HG03354 (cell line): ENCODE measurements around the gene ZFYVE27.
"Not testable (repeated sequence)": the region's sequence is repeated elsewhere in the genome, so short reads cannot be mapped to it uniquely, and the experiment has no call there.

Source experiments
- ATAC-seq: cut with Tn5 transposase; IDR thresholded peaks from one replicate; pipeline ENCODE4 v1.9.1; 2021; ENCODE audit warnings: mild to moderate bottlenecking; ENCODE audit not compliant: unreplicated experiment, poor library complexity, severe bottlenecking

Gene ZFYVE27

GRCh38 chr10:97736902-97737769 is at the start of gene ZFYVE27:
Gene ZFYVE27, plus strand, starts transcription at chr10:97737128. Its CDS starts 1,350 bp downstream, at chr10:97738478.
- ATAC-seq = peak; percentile 89

DNA sequence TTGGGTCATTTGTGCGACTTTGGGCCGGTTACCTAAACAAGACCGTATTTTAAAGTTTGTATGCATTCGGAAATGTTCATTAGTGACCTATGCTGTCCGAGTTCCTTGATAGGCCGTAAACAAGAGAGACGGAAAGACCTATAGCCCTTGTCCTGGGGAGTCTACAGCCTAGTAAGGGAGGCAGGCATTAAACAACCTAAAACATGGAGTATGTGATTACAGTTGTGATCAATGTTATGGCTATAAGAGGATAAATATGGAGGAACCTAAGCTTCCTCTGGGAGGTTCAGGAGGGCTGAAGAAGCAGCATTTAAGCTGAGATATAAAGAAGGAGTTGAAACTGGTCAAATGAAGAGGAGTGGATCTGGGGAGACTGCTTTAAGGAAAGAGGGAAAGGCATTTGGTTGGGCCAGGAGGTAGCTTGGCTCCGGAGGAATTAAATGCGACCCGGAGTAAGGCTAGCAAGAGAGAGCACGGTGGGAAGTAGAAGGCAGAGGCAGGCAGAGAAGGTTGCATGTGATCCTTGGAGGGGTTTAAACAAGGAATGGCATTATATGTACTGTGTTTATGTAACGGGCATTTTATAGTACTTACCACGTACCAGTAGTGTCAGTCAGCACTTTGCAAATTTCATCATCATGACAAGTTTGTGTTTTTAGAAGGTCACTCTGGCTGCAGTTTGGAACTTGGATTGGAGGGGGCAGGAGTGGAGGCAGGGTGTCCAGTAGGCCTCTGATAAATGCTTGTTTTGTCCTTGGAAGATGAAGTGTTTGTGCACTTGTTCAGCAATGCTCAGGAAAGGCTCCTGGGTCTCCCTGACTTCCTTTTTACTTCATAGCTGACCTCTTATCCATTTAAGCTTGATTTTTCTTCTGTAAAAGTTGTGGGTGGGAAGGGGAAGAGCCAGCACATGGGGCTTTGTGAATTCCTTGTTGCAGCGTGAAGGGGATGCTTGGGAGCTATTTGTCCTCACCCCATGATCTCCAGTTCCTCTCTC is 48.8 kb upstream of the ZFYVE27 start:
- no peak for ATAC-seq

GRCh38 chr10:97689559-97690020 is 47.3 kb upstream of the ZFYVE27 start:
- no peak for ATAC-seq

DNA sequence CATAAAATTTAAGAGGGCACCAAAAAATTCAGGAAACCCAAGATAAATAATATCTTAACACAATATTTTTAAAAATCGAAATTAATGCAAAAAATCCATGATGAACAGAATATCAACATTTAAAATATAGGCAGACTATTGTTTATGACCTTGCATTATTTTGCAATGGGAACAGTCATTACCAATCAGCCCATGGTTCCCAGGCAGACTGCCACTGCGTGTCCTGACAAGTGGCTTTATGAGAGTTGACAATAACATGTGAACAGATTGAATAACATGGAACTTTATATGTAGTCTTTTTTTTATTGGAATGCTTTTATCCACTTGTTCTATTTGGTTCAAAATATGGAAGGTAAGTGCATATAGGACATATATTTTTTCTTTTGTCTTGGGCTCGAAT is 46.8 kb upstream of the ZFYVE27 start:
- no peak for ATAC-seq

DNA sequence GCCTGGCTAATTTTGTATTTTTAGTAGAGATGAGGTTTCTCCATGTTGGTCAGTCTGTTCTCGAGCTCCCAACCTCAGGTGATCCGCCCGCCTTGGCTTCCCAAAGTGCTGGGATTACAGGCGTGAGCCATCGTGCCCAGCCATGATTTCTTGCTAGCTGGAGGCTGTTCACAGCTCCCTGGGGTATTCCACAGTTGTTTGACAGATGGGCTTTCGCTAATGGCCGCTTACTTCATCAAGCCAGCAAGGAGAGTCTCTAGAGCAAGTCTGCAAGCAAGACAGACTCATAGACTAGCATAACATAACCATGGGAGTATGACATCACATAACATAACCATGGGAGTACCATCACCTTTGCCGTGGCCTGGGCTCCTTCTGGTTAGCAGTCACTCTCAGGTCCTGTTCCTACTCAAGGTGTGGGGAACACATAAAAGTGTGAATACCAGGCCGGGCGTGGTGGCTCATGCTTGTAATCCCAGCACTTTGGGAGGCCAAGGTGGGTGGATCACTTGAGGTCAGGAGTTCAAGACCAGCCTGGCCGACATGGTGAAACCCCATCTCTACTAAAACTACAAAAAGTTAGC is 38.8 kb upstream of the ZFYVE27 start:
- ATAC-seq = not testable (repeated sequence)

DNA sequence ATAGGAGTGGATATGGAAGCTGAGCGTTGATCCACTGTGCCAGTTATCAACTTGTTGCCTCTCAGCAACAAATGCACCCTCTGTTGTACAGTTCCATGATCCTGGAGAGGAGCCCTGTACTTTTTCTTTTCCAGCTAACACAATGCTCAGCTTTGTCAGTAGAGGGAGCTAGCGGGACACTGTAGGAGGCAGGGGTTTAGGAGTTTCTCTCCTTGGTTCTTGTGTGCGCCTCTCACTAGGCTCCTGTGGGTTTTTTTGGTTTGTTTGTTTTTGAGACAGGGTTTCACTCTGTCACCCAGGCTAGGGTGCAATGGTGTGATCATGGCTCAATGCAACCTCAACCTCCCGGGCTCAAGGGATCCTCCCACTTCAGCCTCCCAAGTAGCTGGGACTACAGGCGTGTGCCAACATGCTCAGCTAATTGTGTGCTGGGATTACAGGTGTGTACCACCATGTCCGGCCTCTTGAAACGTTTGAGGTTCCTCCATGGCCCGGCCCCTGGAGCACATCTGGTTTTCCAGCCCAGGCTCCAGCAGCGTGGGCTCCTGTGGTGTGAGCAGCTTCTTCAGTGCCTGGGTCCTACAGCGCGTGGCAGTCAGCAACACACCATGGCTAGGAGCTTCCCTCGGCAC is 35.4 kb upstream of the ZFYVE27 start:
- ATAC-seq = peak; percentile 78

DNA sequence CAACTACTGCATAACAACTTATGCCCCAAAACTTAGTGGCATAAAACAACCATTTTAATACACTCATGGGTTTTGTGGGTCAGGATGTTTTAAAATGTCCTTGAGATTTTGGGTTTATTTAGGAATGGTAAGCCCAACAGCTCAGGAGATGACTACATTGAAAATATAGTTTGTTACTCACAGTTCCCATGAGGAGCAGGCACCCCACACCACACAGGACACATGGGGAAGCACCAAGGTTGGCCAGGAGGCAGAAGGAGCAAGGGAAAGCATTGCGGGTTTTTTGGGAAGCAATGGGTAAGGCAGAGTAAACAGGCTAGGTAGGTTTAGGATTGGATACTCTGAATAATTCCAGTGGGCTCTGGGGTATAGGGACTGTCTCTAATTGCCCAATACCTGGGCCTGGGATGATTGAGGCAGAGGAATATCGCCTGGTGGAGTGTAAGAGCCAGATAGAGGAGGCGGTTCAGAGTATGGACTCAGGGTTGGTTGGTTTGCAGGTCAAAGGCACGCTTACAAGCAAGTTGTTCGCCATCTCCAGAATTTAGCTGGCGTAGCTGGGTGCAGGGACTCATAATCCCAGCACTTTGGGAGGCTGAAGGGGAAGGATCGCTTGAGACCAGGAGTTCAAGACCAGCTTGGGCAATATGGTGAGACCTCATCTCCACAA is 33.4 kb upstream of the ZFYVE27 start:
- ATAC-seq = no peak

DNA sequence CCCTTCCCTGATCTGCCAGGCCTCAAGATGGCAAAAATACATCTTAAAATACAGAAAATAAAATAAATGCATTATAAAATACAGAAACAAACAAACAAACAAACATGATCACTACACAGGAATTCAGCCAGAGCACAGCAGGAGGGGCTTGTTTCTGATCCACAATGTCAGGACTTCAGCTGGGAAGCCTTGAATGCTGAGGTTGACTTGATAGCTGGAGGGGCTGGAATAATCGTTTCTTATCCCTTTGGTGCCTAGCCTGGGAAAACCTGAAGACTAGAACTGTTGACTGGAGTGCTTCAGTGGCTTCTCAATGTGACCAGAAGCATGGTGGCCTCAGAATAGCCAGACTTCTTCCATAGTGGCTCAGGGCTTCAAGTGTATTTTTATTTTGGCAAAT is 32.6 kb upstream of the ZFYVE27 start:
- no peak for ATAC-seq

DNA sequence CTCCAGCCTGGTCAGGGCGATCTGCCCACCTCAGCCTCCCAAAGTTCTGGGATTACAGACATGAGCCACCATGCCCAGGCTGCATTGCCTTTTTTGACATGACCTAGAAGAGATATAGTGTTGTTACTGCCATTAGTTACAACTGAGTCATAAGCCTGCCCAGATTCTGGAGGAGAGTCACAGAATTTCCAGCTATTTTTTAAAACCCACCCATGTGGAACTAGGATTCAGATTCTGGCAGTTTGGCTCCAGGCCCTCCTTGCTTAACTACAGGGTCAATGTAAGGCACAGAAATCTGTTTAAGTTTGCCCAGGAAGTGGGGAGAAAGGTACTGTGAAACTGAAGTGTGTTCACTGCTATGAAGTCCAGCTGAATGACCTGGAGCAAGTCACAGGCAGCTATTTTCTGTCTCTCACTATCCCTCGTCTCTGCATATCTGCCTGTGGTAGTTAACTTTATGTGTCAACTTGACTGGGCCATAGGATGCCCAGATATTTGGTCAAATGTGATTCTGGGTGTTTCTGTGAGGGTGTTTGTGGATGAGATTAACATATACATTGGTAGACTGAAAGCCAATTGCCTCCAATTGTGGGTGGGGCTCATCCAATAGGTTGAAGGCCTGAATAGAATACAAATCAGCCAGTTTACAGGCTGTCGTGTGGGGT is 31.8 kb upstream of the ZFYVE27 start:
- ATAC-seq = no peak

- no peak for ATAC-seq
Measured at GRCh38 chr10:97707134-97707861, 29.6 kb upstream of the ZFYVE27 start.

DNA sequence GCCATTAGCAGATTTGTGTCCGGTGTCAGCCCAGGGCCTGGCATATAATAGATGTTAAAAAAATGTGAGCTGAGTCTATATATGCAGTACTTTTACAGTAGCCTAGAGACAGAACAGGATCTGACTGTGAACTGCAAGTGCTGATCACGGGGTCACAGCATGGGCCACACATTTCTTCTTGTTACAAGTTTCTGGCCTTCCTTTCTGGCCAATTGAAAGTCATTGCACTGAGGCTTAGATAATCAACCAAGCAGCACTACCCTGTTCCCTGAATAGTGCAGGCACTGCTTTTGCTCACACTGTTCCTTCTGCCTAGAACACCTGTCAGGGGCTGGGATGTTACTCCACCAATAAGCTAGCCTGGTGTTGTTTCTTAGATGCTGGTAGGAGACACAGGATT is 28.8 kb upstream of the ZFYVE27 start:
- no peak for ATAC-seq

DNA sequence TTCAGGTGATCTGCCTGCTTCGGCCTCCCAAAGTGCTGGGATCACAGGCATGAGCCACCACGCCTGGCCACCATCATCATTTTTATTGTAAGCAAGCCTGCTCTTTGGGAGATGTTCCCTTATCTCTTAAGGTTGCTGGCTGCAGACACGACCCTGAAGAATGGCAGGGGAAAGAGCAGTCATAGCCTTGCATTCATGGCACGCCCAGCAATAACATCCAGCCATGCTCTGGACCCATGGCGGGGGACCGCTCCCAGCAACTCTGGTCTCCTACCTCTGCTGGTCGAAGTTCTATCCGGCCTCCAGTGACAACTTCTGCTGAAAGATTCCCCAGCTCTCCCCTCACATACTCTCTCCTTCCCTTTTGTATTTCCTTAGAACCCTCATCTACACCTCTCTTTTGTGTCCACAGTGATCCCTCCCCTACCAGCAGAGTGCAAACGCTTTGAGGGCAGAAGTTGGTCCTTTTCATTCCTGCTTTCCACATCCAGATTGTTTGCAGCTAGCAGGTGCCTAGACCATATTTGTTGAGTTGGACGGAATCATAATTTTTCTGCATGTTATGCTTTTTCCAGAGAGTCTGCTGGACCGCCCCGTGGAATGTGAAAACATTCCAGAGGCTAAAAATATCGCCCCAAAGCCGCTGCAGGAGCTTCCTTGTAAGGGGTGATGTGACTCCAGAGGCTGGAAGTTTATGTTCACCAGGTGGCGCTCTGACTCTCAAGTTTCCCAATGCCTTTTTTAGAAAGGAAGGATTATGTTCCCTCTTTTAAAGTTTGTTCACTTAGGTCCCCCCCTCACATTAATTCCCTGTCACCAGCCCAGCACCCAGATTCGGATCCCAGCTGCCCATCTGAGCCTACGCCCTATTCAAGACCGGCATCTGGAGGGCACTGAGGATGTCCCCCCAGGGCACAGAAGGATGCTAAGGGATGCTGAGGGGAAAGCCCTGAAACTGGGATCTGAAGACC is 27.7 kb upstream of the ZFYVE27 start:
- ATAC-seq = no peak

GRCh38 chr10:97711640-97712572 is 25.0 kb upstream of the ZFYVE27 start:
- no peak for ATAC-seq

GRCh38 chr10:97713339-97713825 is 23.5 kb upstream of the ZFYVE27 start, which contains the start of gene MARVELD1:
Gene MARVELD1, plus strand, starts transcription at chr10:97713730. Its CDS starts 147 bp downstream, at chr10:97713877.
- ATAC-seq = no peak

- ATAC-seq = peak; percentile 81
Measured at GRCh38 chr10:97713826-97714400, 23.0 kb upstream of the ZFYVE27 start.
